ENCODE measurements around the gene AOX1.

AOX1 gene

GRCh38 chr2:200695191-200695590 is 109.4 kb downstream of the AOX1 start:
- H3K4me3 ChIP-seq (replicated peaks; ENCODE audit: low read depth, low read length) = no peak overlapping the region
- TF ChIP-seq CTCF (IDR thresholded peaks at IDR 0.05; ENCODE audit: low read length, missing control alignments) = no peak
- DNase-seq (ENCODE audit: low read depth) = no peak

- TF ChIP-seq CTCF (IDR thresholded peaks at IDR 0.05; ENCODE audit: low read length, missing control alignments) = no peak
- no peak overlapping the region for H3K4me3 ChIP-seq (replicated peaks; ENCODE audit: low read depth, low read length)
- no peak for DNase-seq (ENCODE audit: low read depth)
Measured at GRCh38 chr2:200695601-200696000, 109.8 kb downstream of the AOX1 start.

GRCh38 chr2:200698217-200698616 is 112.4 kb downstream of the AOX1 start:
- H3K4me3 ChIP-seq (replicated peaks; ENCODE audit: low read depth, low read length) = no peak overlapping the region
- no peak for DNase-seq (ENCODE audit: low read depth)
- TF ChIP-seq CTCF (IDR thresholded peaks at IDR 0.05; ENCODE audit: low read length, missing control alignments) = no peak

GRCh38 chr2:200699310-200699709 is 113.5 kb downstream of the AOX1 start:
- no peak for TF ChIP-seq CTCF (IDR thresholded peaks at IDR 0.05; ENCODE audit: low read length, missing control alignments)
- no peak for DNase-seq (ENCODE audit: low read depth)
- H3K4me3 ChIP-seq (replicated peaks; ENCODE audit: low read depth, low read length) = no peak overlapping the region

- no peak overlapping the region for H3K4me3 ChIP-seq (replicated peaks; ENCODE audit: low read depth, low read length)
- no peak for TF ChIP-seq CTCF (IDR thresholded peaks at IDR 0.05; ENCODE audit: low read length, missing control alignments)
- DNase-seq (ENCODE audit: low read depth) = no peak
Measured at GRCh38 chr2:200700856-200701255, 115.0 kb downstream of the AOX1 start.

GRCh38 chr2:200702044-200702443 is 116.2 kb downstream of the AOX1 start:
- no peak overlapping the region for H3K4me3 ChIP-seq (replicated peaks; ENCODE audit: low read depth, low read length)
- no peak for TF ChIP-seq CTCF (IDR thresholded peaks at IDR 0.05; ENCODE audit: low read length, missing control alignments)
- DNase-seq (ENCODE audit: low read depth) = no peak

GRCh38 chr2:200702646-200703118 is 116.9 kb downstream of the AOX1 start:
- no peak for TF ChIP-seq CTCF (IDR thresholded peaks at IDR 0.05; ENCODE audit: low read length, missing control alignments)
- no peak for DNase-seq (ENCODE audit: low read depth)

More at GRCh38 chr2:200702646-200703118, 116.9 kb downstream of the AOX1 start:
- no peak overlapping the region for H3K4me3 ChIP-seq (replicated peaks; ENCODE audit: low read depth, low read length)

Data from fibroblast of pulmonary artery (primary cell).